HG03460 (cell line): ENCODE measurements around the gene TLE1.

ENCODE experiments used
- ATAC-seq: cut with Tn5 transposase; IDR thresholded peaks from one replicate; pipeline ENCODE4 v1.9.1; 2021; ENCODE audit not compliant: unreplicated experiment

TLE1 gene

GRCh38 chr9:81686614-81687520 lies 2.5 kb downstream of the TLE1 start:
- no peak for ATAC-seq

- no peak for ATAC-seq
Observed at GRCh38 chr9:81685763-81686613, 3.4 kb downstream of the TLE1 start.

GRCh38 chr9:81684635-81685034 lies 4.7 kb downstream of the TLE1 start:
- no peak for ATAC-seq

- ATAC-seq = no peak
Observed at GRCh38 chr9:81683704-81684103, 5.6 kb downstream of the TLE1 start.

GRCh38 chr9:81683238-81683637 lies 6.1 kb downstream of the TLE1 start:
- ATAC-seq = no peak

- ATAC-seq = no peak
Observed at GRCh38 chr9:81682797-81683196, 6.5 kb downstream of the TLE1 start.

GRCh38 chr9:81682177-81682576 lies 7.2 kb downstream of the TLE1 start:
- ATAC-seq = no peak

- ATAC-seq = no peak
Observed at GRCh38 chr9:81680506-81680905, 8.8 kb downstream of the TLE1 start.

- no peak for ATAC-seq
Observed at GRCh38 chr9:81680006-81680405, 9.3 kb downstream of the TLE1 start.

- ATAC-seq = no peak
Observed at GRCh38 chr9:81678088-81678487, 11.3 kb downstream of the TLE1 start.

- ATAC-seq = no peak
Observed at GRCh38 chr9:81676395-81676794, 13.0 kb downstream of the TLE1 start.

- no peak for ATAC-seq
Observed at GRCh38 chr9:81673310-81673709, 16.0 kb downstream of the TLE1 start.

- no peak for ATAC-seq
Observed at GRCh38 chr9:81671880-81672280, 17.5 kb downstream of the TLE1 start.

GRCh38 chr9:81669866-81670265 lies 19.5 kb downstream of the TLE1 start:
- no peak for ATAC-seq

GRCh38 chr9:81669041-81669651 lies 20.2 kb downstream of the TLE1 start:
- ATAC-seq = no peak

- no peak for ATAC-seq
Observed at GRCh38 chr9:81666123-81666522, 23.2 kb downstream of the TLE1 start.

- no peak for ATAC-seq
Observed at GRCh38 chr9:81665322-81665871, 23.9 kb downstream of the TLE1 start.

- ATAC-seq = peak; percentile 43
Observed at GRCh38 chr9:81664638-81665222, 24.6 kb downstream of the TLE1 start.

GRCh38 chr9:81661339-81661738 lies 28.0 kb downstream of the TLE1 start:
- no peak for ATAC-seq

- ATAC-seq = no peak
Observed at GRCh38 chr9:81656871-81657337, 32.4 kb downstream of the TLE1 start.

- ATAC-seq = peak; percentile 73
Observed at GRCh38 chr9:81656004-81656403, 33.3 kb downstream of the TLE1 start.
